Nephron progenitor cell (in vitro differentiated cells): ENCODE results near the gene CLDN12.
A peak's percentile ranks its signal among the peaks of the same experiment; 100 is the strongest.

Experiments
- DNase-seq: peaks from one replicate; pipeline ENCODE4 v3.0.0; 2021
- H3K27ac Mint-ChIP-seq: 2 replicates; pipeline ENCODE4 v1.8.0; 2021; ENCODE audit warnings: mild to moderate bottlenecking, moderate library complexity, mixed read lengths
- H3K27me3 Mint-ChIP-seq: 2 replicates; pipeline ENCODE4 v1.8.0; 2021; ENCODE audit warnings: mild to moderate bottlenecking, low read depth, mixed read lengths; ENCODE audit not compliant: poor library complexity
- H3K36me3 Mint-ChIP-seq: 2 replicates; pipeline ENCODE4 v1.8.0; 2021; ENCODE audit warnings: low read depth, mixed read lengths
- H3K4me1 Mint-ChIP-seq: 2 replicates; pipeline ENCODE4 v1.8.0; 2021; ENCODE audit warnings: mixed read lengths
- H3K4me3 Mint-ChIP-seq: 2 replicates; pipeline ENCODE4 v1.8.0; 2021; ENCODE audit warnings: mild to moderate bottlenecking, moderate library complexity, mixed read lengths
- H3K9me3 Mint-ChIP-seq: 2 replicates; pipeline ENCODE4 v1.8.0; 2021; ENCODE audit warnings: mild to moderate bottlenecking, moderate library complexity, mixed read lengths
- CTCF ChIP-seq: fragments of 200-600 bp; sonication (generic); IDR thresholded peaks from 2 replicates; pipeline ENCODE4 v1.5.0; 2021; ENCODE audit warnings: antibody characterized with exemption

The CLDN12 gene

GRCh38 chr7:90445633-90446032, 42.4 kb downstream of the CLDN12 start:
- no peaks in the 10 kb centered on the region for H3K27me3 Mint-ChIP-seq
- no peak overlapping the region for H3K4me3 Mint-ChIP-seq
- DNase-seq, result no peak

DNA sequence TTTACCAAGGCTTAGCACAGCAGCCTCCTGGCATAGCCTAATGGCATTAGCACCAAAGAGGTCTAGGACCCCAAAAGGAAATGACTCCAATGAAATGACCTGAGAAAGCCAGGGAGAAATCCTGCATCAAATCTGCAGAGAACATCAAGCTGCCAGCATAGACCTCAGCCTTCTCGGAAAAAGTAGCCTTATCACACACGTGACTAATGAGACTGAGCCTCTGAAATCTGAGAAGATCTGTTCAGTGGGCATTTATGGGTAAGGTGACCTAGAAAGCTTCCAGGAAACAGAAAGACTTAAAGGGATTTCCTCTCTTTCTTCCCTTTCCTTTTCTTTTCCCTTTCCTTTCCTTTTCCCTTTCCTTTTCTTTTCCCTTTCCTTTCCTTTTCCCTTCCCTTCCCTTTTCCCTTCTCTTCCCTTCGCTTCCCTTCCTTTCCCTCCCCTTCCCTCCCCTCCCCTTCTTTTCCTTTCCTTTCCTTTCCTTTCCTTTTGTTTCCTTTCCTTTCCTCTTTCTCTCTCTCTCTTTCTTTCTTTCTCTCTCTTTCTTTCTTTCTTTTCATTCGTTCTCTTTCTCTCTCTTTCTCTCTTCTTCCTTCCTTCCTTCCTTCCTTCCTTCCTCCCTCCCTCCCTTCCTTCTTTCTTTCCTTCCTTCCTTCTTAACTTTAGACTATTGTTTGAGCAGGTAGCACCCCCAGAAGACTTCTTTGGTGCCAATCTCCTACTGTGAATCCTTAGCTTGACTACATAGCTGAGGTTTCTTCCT, 43.1 kb downstream of the CLDN12 start:
- TF ChIP-seq CTCF, result no peak
- no peak for DNase-seq
- Mint-ChIP-seq H3K27me3 (no peaks in the 10 kb centered on the region), H3K27ac (no peak overlapping the region), H3K36me3 (no peaks in the 10 kb centered on the region), H3K4me3 (no peak overlapping the region), H3K9me3 (no peaks in the 10 kb centered on the region), H3K4me1 (peaks cover 6% of the 10 kb centered on the region)

More at GRCh38 chr7:90445633-90446032, 42.4 kb downstream of the CLDN12 start:
- no peaks in the 10 kb centered on the region for H3K36me3 Mint-ChIP-seq
- no peaks in the 10 kb centered on the region for H3K9me3 Mint-ChIP-seq
- no peak for TF ChIP-seq CTCF
- no peak overlapping the region for H3K27ac Mint-ChIP-seq
- H3K4me1 Mint-ChIP-seq, result peaks cover 6% of the 10 kb centered on the region

DNA sequence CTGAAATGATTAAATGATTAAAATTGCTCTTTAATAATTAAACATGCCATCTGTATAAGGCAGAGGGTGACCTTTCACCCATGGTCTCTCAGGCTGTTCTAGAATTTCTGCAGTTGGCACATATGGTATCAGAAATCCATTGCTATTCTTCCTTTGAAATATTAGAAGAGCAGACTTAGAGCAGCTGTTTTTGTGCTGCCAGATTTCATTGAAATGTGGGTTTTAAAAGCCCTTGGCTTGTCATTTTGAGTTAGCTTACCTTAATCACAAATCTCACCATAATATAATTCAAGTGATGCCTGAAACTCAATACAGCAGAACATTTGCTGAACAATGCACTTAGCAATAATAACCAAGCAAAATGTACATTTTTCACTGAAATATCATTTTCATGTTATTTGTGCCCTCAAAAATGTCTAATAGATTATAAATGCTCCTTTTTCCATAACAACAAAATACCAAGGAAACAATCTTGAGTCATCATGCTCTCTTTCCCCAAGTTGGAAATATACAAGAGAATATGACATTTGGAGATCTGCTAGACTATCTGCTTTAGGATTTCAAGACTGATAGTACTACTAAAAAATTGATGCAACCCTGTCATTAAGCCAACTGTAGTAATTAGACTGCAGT, 50.1 kb downstream of the CLDN12 start:
- Mint-ChIP-seq H3K9me3 (no peaks in the 10 kb centered on the region), H3K4me3 (no peak overlapping the region), H3K27me3 (no peaks in the 10 kb centered on the region), H3K4me1 (peaks cover 8% of the 10 kb centered on the region), H3K27ac (no peak overlapping the region), H3K36me3 (no peaks in the 10 kb centered on the region)
- TF ChIP-seq CTCF, result no peak
- no peak for DNase-seq

GRCh38 chr7:90453931-90454330, 50.7 kb downstream of the CLDN12 start:
- no peak overlapping the region for H3K4me3 Mint-ChIP-seq

DNA sequence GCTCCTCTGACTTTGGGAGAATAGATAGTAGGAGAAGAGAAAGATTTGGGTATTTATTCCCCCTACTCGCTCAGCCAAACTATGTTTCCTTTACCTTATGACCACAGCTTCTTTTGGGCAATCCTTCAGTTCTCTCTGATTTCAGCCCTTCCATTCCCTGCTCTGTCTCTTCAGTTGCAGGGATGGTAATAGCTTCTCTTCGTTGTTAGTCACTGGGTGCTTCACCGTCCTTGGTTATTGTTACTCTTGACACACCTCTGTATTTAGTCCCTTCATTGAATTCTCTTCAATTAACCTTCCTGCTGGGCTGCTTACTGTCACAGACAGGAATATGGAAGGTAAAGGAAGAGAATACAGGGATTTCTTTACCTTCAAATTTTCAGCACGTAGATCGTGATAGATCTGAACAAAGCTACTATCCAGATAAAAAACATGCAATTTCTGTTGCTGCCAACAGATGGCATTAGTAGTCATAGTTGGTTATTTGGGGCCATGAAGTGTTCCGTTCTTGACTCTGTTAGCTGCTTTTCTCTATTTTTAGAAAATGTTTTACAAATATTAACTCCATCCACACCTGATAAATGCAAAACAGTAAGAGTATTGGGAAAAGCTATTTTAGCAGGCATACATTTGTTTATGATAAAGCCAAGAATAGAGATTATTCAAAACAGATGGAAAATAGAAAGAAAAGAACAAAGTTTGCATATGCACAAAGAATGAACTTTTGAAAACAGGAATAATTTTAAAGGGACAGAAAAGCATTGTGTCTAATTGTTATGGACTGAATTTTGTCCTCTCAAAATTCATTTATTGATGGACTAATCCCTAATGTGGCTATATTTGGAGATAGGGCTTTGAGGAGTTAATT, 52.1 kb downstream of the CLDN12 start:
- DNase-seq, result peak; percentile 7
- Mint-ChIP-seq H3K27ac (no peak overlapping the region), H3K4me1 (peaks cover 8% of the 10 kb centered on the region), H3K36me3 (no peaks in the 10 kb centered on the region), H3K27me3 (no peaks in the 10 kb centered on the region), H3K9me3 (no peaks in the 10 kb centered on the region), H3K4me3 (peak overlapping the region; percentile 76)
- peak; percentile 66 for TF ChIP-seq CTCF

More at GRCh38 chr7:90453931-90454330, 50.7 kb downstream of the CLDN12 start:
- peaks cover 8% of the 10 kb centered on the region for H3K4me1 Mint-ChIP-seq
- no peak overlapping the region for H3K27ac Mint-ChIP-seq
- no peak for DNase-seq
- no peak for TF ChIP-seq CTCF
- no peaks in the 10 kb centered on the region for H3K9me3 Mint-ChIP-seq
- H3K27me3 Mint-ChIP-seq, result no peaks in the 10 kb centered on the region
- no peaks in the 10 kb centered on the region for H3K36me3 Mint-ChIP-seq
